Endothelial cell of umbilical vein (primary cell): ENCODE measurements around the gene MBL2. TPM values are rescaled to one million over a fixed set of nuclear protein-coding genes. Genes with fewer than 3 reads are reported as not detected.

Experiments used
- BruUV-seq: library from RNA; stranded (reverse); fragments of 400-500 nt; replicated peaks from 2 replicates; lab custom pipeline; 2021; lab: Mats Ljungman, UMichigan
- CTCF ChIA-PET: fragments of 300-600, 350-600 bp; sonication (Branson Sonifier 250); formaldehyde crosslinking; loops from one replicate; lab custom pipeline; 2021; ENCODE audit warnings: antibody characterized with exemption, inconsistent platforms; lab: Charles Lee
- POLR2A ChIA-PET: fragments of 300-600, 350-600 bp; sonication (Branson Sonifier 250); formaldehyde crosslinking; loops from one replicate; lab custom pipeline; 2021; ENCODE audit warnings: antibody characterized with exemption, inconsistent platforms; lab: Charles Lee
- DNase-seq: peaks from one replicate; pipeline ENCODE4 v3.0.0-alpha.2; 2011; ENCODE audit warnings: low read depth, low spot score
- FAIRE-seq: peaks from 2 replicates; lab custom pipeline; 2011; peaks lifted over from hg19 to GRCh38; lab: Jason Lieb, UNC
- H2AFZ ChIP-seq: 2 replicates; pipeline ENCODE4 v1.6.0; 2012; ENCODE audit warnings: low read depth, low read length, control low read depth, inconsistent platforms
- H3K27ac ChIP-seq: 2 replicates; pipeline ENCODE4 v1.5.1; 2011; ENCODE audit warnings: low read depth, mild to moderate bottlenecking, control low read depth, low read length, moderate library complexity; ENCODE audit not compliant: insufficient read depth
- H3K27me3 ChIP-seq, 2 experiments: 2 replicates each; pipeline versions ENCODE4 v1.6.0 to v1.6.1; 2011; ENCODE audit warnings: low read length in 2 of 2, mixed read lengths in 1 of 2; ENCODE audit not compliant: control insufficient read depth in 2 of 2, insufficient read depth in 2 of 2
- H3K36me3 ChIP-seq, 2 experiments: 2 replicates in 1 of 2; 3 replicates in 1 of 2; pipeline ENCODE4 v1.5.1; 2011; ENCODE audit warnings: low read length in 2 of 2, mild to moderate bottlenecking in 1 of 2, moderate library complexity in 1 of 2; ENCODE audit not compliant: control insufficient read depth in 2 of 2, insufficient read depth in 2 of 2; ENCODE audit errors: extremely low read depth in 1 of 2
- H3K4me1 ChIP-seq: 3 replicates; pipeline ENCODE4 v1.5.1; 2011; ENCODE audit warnings: mild to moderate bottlenecking, low read length; ENCODE audit not compliant: control insufficient read depth, insufficient read depth; ENCODE audit errors: extremely low read depth
- H3K4me2 ChIP-seq: 2 replicates; pipeline ENCODE4 v1.6.1; 2011; ENCODE audit warnings: low read length, control low read depth, mixed read lengths; ENCODE audit not compliant: insufficient read depth
- H3K4me3 ChIP-seq, 3 experiments: fragments of 200-600 bp in 1 of 3; sonication (generic), shearing (Covaris generic) in 1 of 3; replicated peaks in 1 of 3; 2 replicates each; pipeline ENCODE4 v1.5.1; 2011 to 2016; ENCODE audit warnings: control low read depth in 3 of 3, low read length in 3 of 3, mild to moderate bottlenecking in 2 of 3, inconsistent platforms in 1 of 3, low read depth in 1 of 3, moderate library complexity in 1 of 3; ENCODE audit not compliant: insufficient read depth in 1 of 3
- H3K79me2 ChIP-seq: 2 replicates; pipeline ENCODE4 v1.6.0; 2012; ENCODE audit warnings: low read length, inconsistent platforms; ENCODE audit not compliant: control insufficient read depth, insufficient read depth
- H3K9ac ChIP-seq: replicated peaks from 2 replicates; pipeline ENCODE3; 2011; ENCODE audit warnings: low read length, control low read depth; ENCODE audit not compliant: insufficient read depth; ENCODE audit errors: extremely low read depth
- H3K9me1 ChIP-seq: replicated peaks from 3 replicates; pipeline ENCODE4 v1.6.0; 2011; ENCODE audit warnings: mild to moderate bottlenecking, low read length; ENCODE audit not compliant: control insufficient read depth, insufficient read depth; ENCODE audit errors: extremely low read depth
- H3K9me3 ChIP-seq: replicated peaks from 2 replicates; pipeline ENCODE4 v1.5.1; 2012; ENCODE audit warnings: low read length, inconsistent platforms; ENCODE audit not compliant: control insufficient read depth, insufficient read depth
- H4K20me1 ChIP-seq: replicated peaks from 2 replicates; pipeline ENCODE3; 2011; ENCODE audit warnings: mild to moderate bottlenecking, low read length; ENCODE audit not compliant: control insufficient read depth, insufficient read depth; ENCODE audit errors: extremely low read depth
- CTCF ChIP-seq, 2 donors: IDR thresholded peaks; 1 replicate in 1 of 2; 2 replicates in 1 of 2; pipeline ENCODE4 v1.5.1; 2011; ENCODE audit warnings: low read length in 2 of 2, mild to moderate bottlenecking in 2 of 2, moderate library complexity in 2 of 2, control low read depth in 1 of 2, inconsistent platforms in 1 of 2, low read depth in 1 of 2; ENCODE audit not compliant: insufficient read depth in 1 of 2; ENCODE audit errors: extremely low read depth in 1 of 2
- GATA2 ChIP-seq: IDR thresholded peaks from 2 replicates; pipeline ENCODE4 v1.7.0; 2011; ENCODE audit warnings: low read depth, mild to moderate bottlenecking, moderate library complexity, mixed read lengths, low read length; ENCODE audit not compliant: insufficient read length, insufficient read depth
- JUN ChIP-seq: IDR thresholded peaks from 2 replicates; pipeline ENCODE4 v1.6.1; 2011; ENCODE audit warnings: borderline replicate concordance, low read depth; ENCODE audit not compliant: insufficient read length, insufficient read depth
- MAX ChIP-seq: IDR thresholded peaks from 2 replicates; pipeline ENCODE4 v1.6.1; 2011; ENCODE audit not compliant: insufficient read depth, insufficient read length
- POLR2AphosphoS5 ChIP-seq: IDR thresholded peaks from 2 replicates; pipeline ENCODE4 v1.6.1; 2012; ENCODE audit warnings: low read depth, mild to moderate bottlenecking, control low read depth, low read length, moderate library complexity; ENCODE audit not compliant: insufficient read depth
- dilution Hi-C: fragments of 300-500 bp; cut with MboI; formaldehyde crosslinking; loops from one replicate; pipeline ENCODE4 v1.15.0; 2019; ENCODE audit warnings: low sequenced_read_pairs; ENCODE audit not compliant: extremely low pct_ligation_motif_present
- intact Hi-C: fragments of 100-400 bp; cut with micrococcal nuclease; formaldehyde crosslinking; loops from one replicate; pipeline ENCODE4 v1.10.0; 2022
- polyA plus RNA-seq, 4 experiments: library from polyadenylated mRNA; depleted of rRNA in 3 of 4; stranded (reverse) in 3 of 4; unstranded in 1 of 4; fragments of >200 nt; gene quantifications; 2 replicates each; pipeline versions ENCODE4 v1.2.1 to v1.2.3, GENCODE V29; 2011 to 2012; ENCODE audit warnings: missing spikeins in 1 of 4
- total RNA-seq: library from RNA; stranded (reverse); gene quantifications from 2 replicates; pipeline ENCODE4 v1.2.3, GENCODE V29; 2021

MBL2 gene
- total and polyA plus RNA-seq, 2 donors (not counting 3 experiments of a cell fraction or from before 2014, with no cell fraction given): not detected

GRCh38 chr10:52756295-52756694, 16.3 kb downstream of the MBL2 start:
- Histone ChIP-seq H3K27me3 (peaks cover 11 to 21% of the 10 kb centered on the region in 2 experiments), H3K79me2 (no peaks in the 10 kb centered on the region), H2AFZ (no peak overlapping the region), H3K4me1 (no peaks in the 10 kb centered on the region), H3K9ac (no peak overlapping the region), H3K27ac (no peak overlapping the region), H3K9me3 (no peaks in the 10 kb centered on the region), H3K4me3 (no peak overlapping the region), H4K20me1 (no peaks in the 10 kb centered on the region), H3K9me1 (no peaks in the 10 kb centered on the region), H3K4me2 (no peak overlapping the region), H3K36me3 (no peaks in the 10 kb centered on the region)
- intact Hi-C loops: no loop called here
- TF ChIP-seq POLR2AphosphoS5: no peak
- TF ChIP-seq GATA2: no peak
- TF ChIP-seq JUN: no peak
- dilution Hi-C loops: no loop called here
- ChIA-PET CTCF (interaction anchor here (1.3 kb wide), 1 partner anchor 22 kb away, joined by 3 read pairs; no protein-coding TSS in a partner anchor), POLR2A (no interaction called here)
- no peak for FAIRE-seq
- no TSS peak for BruUV-seq
- DNase-seq: no peak

GRCh38 chr10:52755297-52756062, 17.1 kb downstream of the MBL2 start:
- intact Hi-C loops: no loop called here
- no TSS peak for BruUV-seq
- H3K27me3 ChIP-seq: peaks cover 11 to 21% of the 10 kb centered on the region in 2 experiments
- no peaks in the 10 kb centered on the region for H3K4me1 ChIP-seq
- H3K4me3 ChIP-seq: no peak overlapping the region
- H3K4me2 ChIP-seq: no peak overlapping the region
- TF ChIP-seq CTCF (IDR thresholded peaks at IDR 0.05; ENCODE audit: extremely low read depth in 1 of 2, insufficient read depth in 1 of 2, low read depth in 1 of 2, low read length in 2 of 2) (no peak), MAX (no peak), GATA2 (no peak)
- no peaks in the 10 kb centered on the region for H3K79me2 ChIP-seq
- H3K9ac ChIP-seq: no peak overlapping the region
- no peak for FAIRE-seq
- H3K27ac ChIP-seq: no peak overlapping the region
- H3K9me1 ChIP-seq: no peaks in the 10 kb centered on the region
- CTCF ChIA-PET: interaction anchor here (0.8 to 1.3 kb wide), 4 partner anchors 14 to 38 kb away, joined by 3 read pairs; no protein-coding TSS in a partner anchor
- H3K36me3 ChIP-seq: no peaks in the 10 kb centered on the region
- no peak for DNase-seq
- POLR2A ChIA-PET: no interaction called here
- H4K20me1 ChIP-seq: no peaks in the 10 kb centered on the region
- no peak overlapping the region for H2AFZ ChIP-seq
- H3K9me3 ChIP-seq: no peaks in the 10 kb centered on the region
- dilution Hi-C loops: no loop called here
